ENCODE results near the gene SSMEM1.
A peak's percentile ranks its signal among the peaks of the same experiment; 100 is the strongest.
"Not testable (repeated sequence)": the region's sequence is repeated elsewhere in the genome, so short reads cannot be mapped to it uniquely, and the experiment has no call there.

Gene SSMEM1

GRCh38 chr7:130240240-130240639 lies 32.6 kb downstream of the SSMEM1 start:
- H3K27ac ChIP-seq: no peak overlapping the region
- TF ChIP-seq CTCF (conservative IDR thresholded peaks at IDR 0.05) (no peak), ZFX (IDR thresholded peaks at IDR 0.05) (no peak)

DNA sequence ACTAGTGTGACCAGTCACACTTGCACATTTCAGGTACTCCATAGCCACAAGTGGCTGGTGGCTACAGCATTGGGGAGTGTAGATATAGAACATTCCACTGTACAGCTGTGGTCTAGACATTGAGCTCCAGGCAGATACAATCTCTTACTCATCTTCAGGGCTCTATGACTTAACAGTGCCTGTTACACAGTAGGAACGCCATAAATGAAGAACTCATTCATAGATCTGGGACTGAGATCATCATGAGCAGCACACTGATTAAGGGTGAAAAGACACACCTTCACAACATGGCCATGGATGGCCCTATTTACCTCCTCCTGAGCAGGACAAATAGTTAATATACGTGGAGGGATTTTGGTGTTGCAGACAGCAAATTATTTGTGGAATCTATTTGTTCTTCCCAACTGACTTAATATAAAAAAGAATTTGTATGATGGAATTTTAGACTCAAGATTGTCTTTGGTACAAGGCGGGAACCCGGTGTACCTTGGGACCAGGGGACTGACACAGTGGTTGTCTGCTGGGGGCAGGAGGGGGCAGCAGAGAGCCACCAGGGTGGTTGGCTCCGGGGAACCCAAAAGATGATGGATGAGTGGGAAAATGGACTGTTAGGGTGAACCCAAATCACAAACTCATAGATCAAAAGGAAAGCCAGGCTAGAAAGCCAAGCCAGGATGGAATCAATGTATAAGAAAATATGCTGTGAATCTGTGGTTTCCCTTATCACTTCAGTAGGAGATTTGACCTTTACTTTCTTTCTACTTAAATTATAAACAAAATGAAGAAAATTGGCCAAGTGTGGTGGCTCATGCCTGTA lies 34.7 kb downstream of the SSMEM1 start:
- H3K27ac ChIP-seq: no peak overlapping the region
- TF ChIP-seq ZFX (IDR thresholded peaks at IDR 0.05): no peak
- peak; percentile 99 for TF ChIP-seq CTCF (conservative IDR thresholded peaks at IDR 0.05)

- not testable (repeated sequence) for H3K27ac ChIP-seq
Measured at GRCh38 chr7:130243486-130243885, 35.8 kb downstream of the SSMEM1 start.

GRCh38 chr7:130246491-130246890 lies 38.8 kb downstream of the SSMEM1 start:
- H3K27ac ChIP-seq: not testable (repeated sequence)

DNA sequence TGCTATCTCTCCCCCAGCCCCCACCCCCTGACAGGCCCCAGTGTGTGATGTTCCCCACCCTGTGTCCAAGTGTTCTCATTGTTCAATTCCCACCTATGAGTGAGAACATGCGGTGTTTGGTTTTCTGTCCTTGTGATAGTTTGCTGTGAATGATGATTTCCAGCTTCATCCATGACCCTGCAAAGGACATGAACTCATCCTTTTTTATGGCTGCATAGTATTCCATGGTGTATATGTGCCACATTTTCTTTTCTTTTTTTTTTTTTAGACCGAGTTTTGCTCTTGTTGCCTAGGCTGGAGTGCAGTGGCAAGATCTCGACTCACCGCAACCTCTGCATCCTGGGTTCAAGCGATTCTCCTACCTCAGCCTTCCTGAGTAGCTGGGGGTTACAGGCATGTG lies 41.2 kb downstream of the SSMEM1 start:
- not testable (repeated sequence) for H3K27ac ChIP-seq

GRCh38 chr7:130249626-130250025 lies 42.0 kb downstream of the SSMEM1 start:
- H3K27ac ChIP-seq: not testable (repeated sequence)

- TF ChIP-seq CTCF (conservative IDR thresholded peaks at IDR 0.05) (no peak), ZFX (IDR thresholded peaks at IDR 0.05) (no peak)
- no peak overlapping the region for H3K27ac ChIP-seq
Measured at GRCh38 chr7:130254555-130254954, 46.9 kb downstream of the SSMEM1 start.

DNA sequence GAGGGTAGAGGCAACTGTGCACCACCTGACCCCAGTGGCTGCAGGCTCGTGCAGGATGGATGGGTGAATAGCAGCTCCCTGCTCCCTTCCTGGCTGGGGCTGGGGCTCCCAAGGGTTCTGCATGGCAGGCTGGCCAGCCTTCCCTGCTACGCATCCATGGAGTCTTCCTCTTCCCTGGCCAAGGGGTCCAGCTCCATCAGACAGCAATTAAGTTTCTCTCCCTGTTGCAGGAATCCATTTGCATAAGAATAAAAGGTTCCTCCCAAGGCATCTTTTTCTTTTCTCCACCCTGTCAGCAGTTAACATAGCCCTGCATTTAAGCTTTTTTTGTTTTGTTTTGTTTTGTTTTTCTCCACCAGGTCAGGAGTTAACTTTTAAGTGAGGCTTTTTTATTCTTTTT lies 49.0 kb downstream of the SSMEM1 start:
- no peak overlapping the region for H3K27ac ChIP-seq
- TF ChIP-seq ZFX (IDR thresholded peaks at IDR 0.05) (no peak), CTCF (conservative IDR thresholded peaks at IDR 0.05) (no peak)

- TF ChIP-seq ZFX (IDR thresholded peaks at IDR 0.05) (no peak), CTCF (conservative IDR thresholded peaks at IDR 0.05) (no peak)
Measured at GRCh38 chr7:130258494-130259078, 50.9 kb downstream of the SSMEM1 start.

More at GRCh38 chr7:130258494-130259078, 50.9 kb downstream of the SSMEM1 start:
- no peak overlapping the region for H3K27ac ChIP-seq

Data from C4-2B (cell line).